Adrenal gland (tissue), 5 donors: ENCODE data around the gene CABP4.

Experiments used
- CTCF ChIP-seq, 6 experiments: fragments of 450-650 bp in 4 of 6; fragments of 200-600 bp in 2 of 6; sonication (generic) in 1 of 6; IDR thresholded peaks; 1 replicate in 5 of 6; 2 replicates in 1 of 6; pipeline versions ENCODE4 v1.5.1 to v1.8.0; 2016 to 2021; ENCODE audit warnings: antibody characterized with exemption in 6 of 6, mild to moderate bottlenecking in 2 of 6, moderate library complexity in 1 of 6
- POLR2A ChIP-seq, 2 donors: fragments of 450-650 bp; IDR thresholded peaks; one replicate each; pipeline ENCODE4 v1.6.1; 2017; ENCODE audit warnings: antibody characterized with exemption in 2 of 2, mild to moderate bottlenecking in 2 of 2, moderate library complexity in 1 of 2
- donor health status: DM: no; HTN: no; CAD: no.

- no peak for TF ChIP-seq CTCF (IDR thresholded peaks at IDR 0.05)
- TF ChIP-seq POLR2A (IDR thresholded peaks at IDR 0.05), result no peak
These were observed 27.2 kb downstream of the CABP4 start for GRCh38 chr11:67482275-67482826.
